DMS153 treated with DMSO at 0.1 percent for 48 hours (cell line): Measurements from ENCODE around the gene SYNDIG1.

ENCODE experiments used
- DNase-seq: peaks from one replicate; lab custom pipeline; 2025; ENCODE audit not compliant: unreplicated experiment; lab: John Stamatoyannopoulos, UW

SYNDIG1 gene

GRCh38 chr20:24684956-24685691 is 215.7 kb downstream of the SYNDIG1 start:
- DNase-seq = no peak

- DNase-seq = no peak
Measured at GRCh38 chr20:24685736-24686135, 216.3 kb downstream of the SYNDIG1 start.

GRCh38 chr20:24686156-24686555 is 216.7 kb downstream of the SYNDIG1 start:
- DNase-seq = no peak

- no peak for DNase-seq
Measured at GRCh38 chr20:24690408-24690807, 221.0 kb downstream of the SYNDIG1 start.

- DNase-seq = no peak
Measured at GRCh38 chr20:24691901-24692351, 222.5 kb downstream of the SYNDIG1 start.

- DNase-seq = no peak
Measured at GRCh38 chr20:24692446-24693200, 223.2 kb downstream of the SYNDIG1 start.

GRCh38 chr20:24693466-24694156 is 224.2 kb downstream of the SYNDIG1 start:
- DNase-seq = no peak

- DNase-seq = no peak
Measured at GRCh38 chr20:24694157-24694726, 224.8 kb downstream of the SYNDIG1 start.

GRCh38 chr20:24694727-24695528 is 225.5 kb downstream of the SYNDIG1 start:
- DNase-seq = no peak

GRCh38 chr20:24695529-24696225 is 226.2 kb downstream of the SYNDIG1 start:
- no peak for DNase-seq

- DNase-seq = no peak
Measured at GRCh38 chr20:24696396-24696795, 227.0 kb downstream of the SYNDIG1 start.

- DNase-seq = no peak
Measured at GRCh38 chr20:24697411-24697810, 228.0 kb downstream of the SYNDIG1 start.

GRCh38 chr20:24698189-24698588 is 228.8 kb downstream of the SYNDIG1 start:
- DNase-seq = no peak

- DNase-seq = no peak
Measured at GRCh38 chr20:24698706-24699206, 229.3 kb downstream of the SYNDIG1 start.

- DNase-seq = no peak
Measured at GRCh38 chr20:24699321-24700165, 230.1 kb downstream of the SYNDIG1 start.

GRCh38 chr20:24700166-24700860 is 230.9 kb downstream of the SYNDIG1 start:
- DNase-seq = no peak

- no peak for DNase-seq
Measured at GRCh38 chr20:24701027-24701426, 231.6 kb downstream of the SYNDIG1 start.

- DNase-seq = no peak
Measured at GRCh38 chr20:24701668-24702067, 232.2 kb downstream of the SYNDIG1 start.
